K562 (cell line): Measurements from ENCODE around the gene TTC21A. TPM values are rescaled to one million over a fixed set of nuclear protein-coding genes. Genes with fewer than 3 reads are reported as not detected.
A peak's percentile ranks its signal among the peaks of the same experiment; 100 is the strongest.

Source experiments
- ATAC-seq: fragments of 200-7000 bp; cut with Tn5 transposase; 3 replicates; pipeline ENCODE4 v1.9.1; 2020; ENCODE audit warnings: moderate library complexity
- BruUV-seq: library from RNA; stranded (reverse); fragments of 400-500 nt; replicated peaks from 2 replicates; lab custom pipeline; 2021; lab: Mats Ljungman, UMichigan
- CTCF ChIA-PET: fragments of 300-600 bp; formaldehyde crosslinking; extraction: SDS; loops from one replicate; lab custom pipeline; 2021; ENCODE audit warnings: low intra/inter-chr PET ratio; lab: Yijun Ruan, JAX
- POLR2A ChIA-PET: fragments of 300-600, 350-650 bp; sonication (Branson Sonifier 250); formaldehyde crosslinking; extraction: SDS; loops from one replicate; lab custom pipeline; 2021; ENCODE audit warnings: antibody characterized with exemption, inconsistent platforms; lab: Yijun Ruan, JAX
- DNase-seq, 4 experiments: peaks; one replicate each; pipeline versions ENCODE4 v3.0.0 to v3.0.0-alpha.2; 2011 to 2018; ENCODE audit warnings: low spot score in 3 of 4, mixed read lengths in 3 of 4; ENCODE audit errors: extremely low read depth in 1 of 4
- FAIRE-seq: peaks from 2 replicates; lab custom pipeline; 2011; peaks lifted over from hg19 to GRCh38; lab: Jason Lieb, UNC
- H2AFZ ChIP-seq: 2 replicates; pipeline ENCODE4 v1.6.0; 2011; ENCODE audit warnings: low read depth, low read length, control low read depth, inconsistent platforms
- H3K27ac ChIP-seq: fragments of 200-600 bp; 3 replicates; pipeline ENCODE4 v1.8.0; 2011; ENCODE audit warnings: low read depth, mild to moderate bottlenecking, control low read depth, inconsistent platforms, low read length, moderate library complexity, mixed read lengths; ENCODE audit errors: extremely low read depth
- H3K27me3 ChIP-seq, 2 experiments: fragments of 300-600 bp in 1 of 2; 2 replicates in 1 of 2; 3 replicates in 1 of 2; pipeline versions ENCODE4 v1.6.0 to v1.8.0; 2011; ENCODE audit warnings: inconsistent platforms in 2 of 2, low read length in 2 of 2, mild to moderate bottlenecking in 1 of 2, mixed read lengths in 1 of 2, moderate library complexity in 1 of 2; ENCODE audit not compliant: control insufficient read depth in 2 of 2, insufficient read depth in 2 of 2
- H3K36me3 ChIP-seq: fragments of 300-600 bp; 3 replicates; pipeline ENCODE4 v1.8.0; 2011; ENCODE audit warnings: mild to moderate bottlenecking, low read length, inconsistent platforms; ENCODE audit not compliant: control insufficient read depth, insufficient read depth
- H3K4me1 ChIP-seq, 2 experiments: fragments of 200-600 bp in 1 of 2; replicated peaks in 1 of 2; 2 replicates in 1 of 2; 3 replicates in 1 of 2; pipeline versions ENCODE4 v1.5.1 to v1.8.0; 2011; ENCODE audit warnings: inconsistent platforms in 2 of 2, low read length in 2 of 2, mild to moderate bottlenecking in 1 of 2, mixed read lengths in 1 of 2, moderate library complexity in 1 of 2; ENCODE audit not compliant: control insufficient read depth in 2 of 2, insufficient read depth in 2 of 2
- H3K4me2 ChIP-seq: 2 replicates; pipeline ENCODE4 v1.6.1; 2011; ENCODE audit warnings: low read length, control low read depth, inconsistent platforms, mixed read lengths; ENCODE audit not compliant: insufficient read depth
- H3K4me3 ChIP-seq: fragments of 200-600 bp; sonication (generic), shearing (Covaris generic); 2 replicates; pipeline ENCODE4 v1.5.1; 2016; ENCODE audit warnings: control low read depth, inconsistent platforms
- H3K79me2 ChIP-seq: fragments of 200-600 bp; 3 replicates; pipeline ENCODE4 v1.8.0; 2011; ENCODE audit warnings: low read length, inconsistent platforms; ENCODE audit not compliant: control insufficient read depth, insufficient read depth
- H3K9ac ChIP-seq, 2 experiments: 2 replicates each; pipeline versions ENCODE4 v1.6.0 to v1.6.1; 2011; ENCODE audit warnings: low read depth in 2 of 2, low read length in 2 of 2, control low read depth in 1 of 2, inconsistent platforms in 1 of 2, mild to moderate bottlenecking in 1 of 2, mixed read lengths in 1 of 2; ENCODE audit not compliant: insufficient read depth in 1 of 2
- H3K9me1 ChIP-seq: one replicate; pipeline ENCODE4 v1.6.0; 2011; ENCODE audit warnings: inconsistent platforms, mild to moderate bottlenecking, low read length, moderate library complexity; ENCODE audit not compliant: control insufficient read depth, insufficient read depth
- H3K9me3 ChIP-seq: replicated peaks from 2 replicates; pipeline ENCODE4 v1.5.1; 2011; ENCODE audit warnings: low read depth, low read length, inconsistent platforms; ENCODE audit not compliant: control insufficient read depth, insufficient read depth
- H4K20me1 ChIP-seq: replicated peaks from 2 replicates; pipeline ENCODE4 v1.6.1; 2011; ENCODE audit warnings: low read length, inconsistent platforms, mixed read lengths; ENCODE audit not compliant: control insufficient read depth, insufficient read depth
- GMEB1 ChIP-seq: fragments of 250-450 bp; sonication (Bioruptor Pico); IDR thresholded peaks from 2 replicates; pipeline ENCODE4 v1.4.0; 2020; ENCODE audit warnings: mild to moderate bottlenecking
- HDAC1 ChIP-seq, 2 experiments: fragments of 450-650 bp; IDR thresholded peaks; 2 replicates each; pipeline ENCODE4 v1.6.1; 2016 to 2017; ENCODE audit warnings: inconsistent platforms in 1 of 2, mild to moderate bottlenecking in 1 of 2, moderate library complexity in 1 of 2
- MAZ ChIP-seq, 2 experiments: fragments of 450-650 bp in 1 of 2; sonication (generic) in 1 of 2; formaldehyde crosslinking; IDR thresholded peaks in 1 of 2; conservative IDR thresholded peaks in 1 of 2; 2 replicates each; pipeline versions ENCODE4 v1.4.0 to v1.5.0; 2020; ENCODE audit warnings: mild to moderate bottlenecking in 1 of 2, missing genetic modification reagents in 1 of 2
- MED1 ChIP-seq: sonication (generic); formaldehyde crosslinking; IDR thresholded peaks from 2 replicates; pipeline ENCODE4 v1.8.1; 2023; ENCODE audit warnings: missing genetic modification reagents, borderline replicate concordance
- NR2C2 ChIP-seq, 2 experiments: fragments of 200-800 bp in 1 of 2; sonication (Bioruptor generic) in 1 of 2; sonication (generic) in 1 of 2; formaldehyde crosslinking in 1 of 2; IDR thresholded peaks; 2 replicates each; pipeline versions ENCODE4 v1.6.1 to v1.8.0; 2016 to 2022; ENCODE audit warnings: mild to moderate bottlenecking in 1 of 2, missing compliant biosample characterization in 1 of 2, missing genetic modification characterization in 1 of 2, missing genetic modification reagents in 1 of 2
- SMARCE1 ChIP-seq: fragments of 450-650 bp; IDR thresholded peaks from 2 replicates; pipeline ENCODE4 v1.7.1; 2016; ENCODE audit warnings: mild to moderate bottlenecking
- SP1 ChIP-seq: sonication (generic); formaldehyde crosslinking; IDR thresholded peaks from 2 replicates; pipeline ENCODE4 v1.8.1; 2022; ENCODE audit warnings: mild to moderate bottlenecking, missing genetic modification reagents
- TOE1 ChIP-seq, 2 experiments: fragments of 450-650 bp in 1 of 2; sonication (generic) in 1 of 2; formaldehyde crosslinking in 1 of 2; IDR thresholded peaks; 2 replicates each; pipeline versions ENCODE4 v1.7.1 to v1.8.0; 2016 to 2022; ENCODE audit warnings: borderline replicate concordance in 2 of 2, mild to moderate bottlenecking in 2 of 2, antibody characterized with exemption in 1 of 2, inconsistent platforms in 1 of 2, low read depth in 1 of 2, missing genetic modification reagents in 1 of 2, moderate library complexity in 1 of 2
- ZNF175 ChIP-seq: fragments of 200-800 bp; sonication (Bioruptor generic); IDR thresholded peaks from 2 replicates; pipeline ENCODE4 v1.6.1; 2016; ENCODE audit warnings: low read depth, mild to moderate bottlenecking, missing genetic modification characterization, missing compliant biosample characterization
- ZNF277 ChIP-seq: fragments of 250-450 bp; sonication (Bioruptor Pico); IDR thresholded peaks from 2 replicates; pipeline ENCODE4 v1.8.0; 2022; ENCODE audit warnings: inconsistent platforms, mild to moderate bottlenecking, moderate library complexity, borderline replicate concordance
- ZNF311 ChIP-seq: fragments of 250-450 bp; sonication (Bioruptor Pico); IDR thresholded peaks from 2 replicates; pipeline ENCODE4 v1.4.0; 2020; ENCODE audit warnings: mild to moderate bottlenecking, moderate library complexity
- ZNF707 ChIP-seq: fragments of 250-450 bp; sonication (Bioruptor Pico); conservative IDR thresholded peaks from 2 replicates; pipeline ENCODE4 v1.8.0; 2022; ENCODE audit warnings: inconsistent platforms, mild to moderate bottlenecking, moderate library complexity
- WGBS: fragments of 100-300 bp; shearing (Covaris generic); methylation state at CpG from one replicate; pipeline ENCODE4 v1.1.6; 2016; ENCODE audit warnings: low coverage, mixed read lengths; ENCODE audit not compliant: insufficient coverage; ENCODE audit errors: missing lambda C conversion rate; 5-methylcytosine and 5-hydroxymethylcytosine counted together
- in situ Hi-C: fragments of 300-500 bp; cut with MboI; formaldehyde crosslinking; loops from 4 replicates; pipeline ENCODE4 v1.15.0; 2018; ENCODE audit warnings: inconsistent platforms, mixed read lengths
- intact Hi-C: fragments of 100-400 bp; cut with micrococcal nuclease; formaldehyde crosslinking; loops from 2 replicates; pipeline ENCODE4 v1.14.2; 2022
- polyA plus RNA-seq, 8 experiments: library from polyadenylated mRNA; depleted of rRNA in 4 of 8; stranded (reverse) in 5 of 8; unstranded in 3 of 8; fragments of >200 nt; fragmentation: Nextera tagmentation in 2 of 8; fragmentation: Illumina TruSeq in 1 of 8; extraction: Ambion mirVana in 2 of 8; extraction: Trizol in 1 of 8; gene quantifications; 2 replicates each; pipeline versions ENCODE4 v1.2.1 to v1.2.3, GENCODE V29; 2011 to 2014; ENCODE audit warnings: inconsistent platforms in 1 of 8, missing spikeins in 1 of 8
- total RNA-seq, 7 experiments: library from RNA; depleted of rRNA in 6 of 7; stranded (reverse); fragments of >200 nt in 6 of 7; fragmentation: Illumina TruSeq in 2 of 7; extraction: Trizol in 2 of 7; gene quantifications; 2 replicates each; pipeline versions ENCODE4 v1.2.1 to v1.2.3, GENCODE V29; 2011 to 2021; ENCODE audit warnings: low replicate concordance in 1 of 7
- TF ChIP-seq, protein P1 (sequence below): sonication (generic); formaldehyde crosslinking; IDR thresholded peaks from 2 replicates; pipeline ENCODE4 v1.8.0; 2022; ENCODE audit warnings: missing genetic modification reagents, mild to moderate bottlenecking, moderate library complexity, borderline replicate concordance
- TF ChIP-seq, protein P2 (sequence below): fragments of 450-650 bp; formaldehyde crosslinking; IDR thresholded peaks from 2 replicates; pipeline ENCODE4 v1.4.0; 2020; ENCODE audit warnings: mild to moderate bottlenecking, moderate library complexity

The TTC21A gene
- total and polyA plus RNA-seq, 9 of the 15 experiments (the other 6 are each of a cell fraction or from before 2014, with no cell fraction given): 0.22 to 1.4 (median 0.70) TPM

DNA sequence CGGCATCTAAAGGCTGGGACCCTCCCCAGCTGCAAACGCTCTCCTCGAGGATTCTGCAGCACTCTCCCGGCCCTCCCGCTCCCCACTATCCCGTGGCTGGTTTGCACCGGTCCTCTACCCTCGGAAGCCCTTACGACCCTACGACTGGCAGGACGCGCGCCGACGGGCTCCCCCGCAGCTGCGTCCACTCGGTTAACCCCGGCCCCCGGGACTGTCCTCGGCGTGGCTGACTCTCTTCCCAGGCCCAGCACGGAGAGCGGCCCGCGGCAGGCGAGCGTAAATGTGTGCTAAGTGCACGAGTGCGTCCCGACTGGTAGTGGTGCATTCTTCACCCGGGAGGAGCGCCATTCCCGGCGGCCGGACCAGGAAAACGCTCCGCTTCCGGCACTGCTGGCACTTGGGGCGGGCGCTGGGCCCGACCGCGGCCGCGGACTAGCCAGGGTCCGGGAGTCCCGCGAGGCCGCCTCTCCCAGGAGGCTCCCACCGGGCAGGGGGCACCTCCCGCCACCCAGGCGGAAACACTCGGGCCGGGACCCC is 561 bp upstream of the TTC21A start:
- POLR2A ChIA-PET: interaction anchor here (0.6 to 1.8 kb wide), 13 partner anchors 8 to 417 kb away, joined by 3 to 9 read pairs (median 4); partner anchors contain the start of gene RPSA
- Histone ChIP-seq H3K4me1 (peaks cover 21 to 45% of the 10 kb centered on the region in 2 experiments; a peak in 4 of 5 replicates), H3K27me3 (no peaks in the 10 kb centered on the region), H2AFZ (peak overlapping the region; percentile 97), H3K36me3 (peaks cover 24% of the 10 kb centered on the region), H3K79me2 (peaks cover 44% of the 10 kb centered on the region), H3K4me2 (peak overlapping the region; percentile 83), H3K9me3 (no peaks in the 10 kb centered on the region), H3K27ac (peak overlapping the region; percentile 83), H4K20me1 (peaks cover 5% of the 10 kb centered on the region; the same call in 1 of the 2 replicates), H3K4me3 (peak overlapping the region; percentile 98), H3K9me1 (peaks cover 4% of the 10 kb centered on the region), H3K9ac (peak overlapping the region; percentile 80 to 99)
- no TSS peak for BruUV-seq
- CTCF ChIA-PET: interaction anchor here (0.5 kb wide), 1 partner anchor 9 kb away, joined by 3 read pairs; no protein-coding TSS in a partner anchor
- WGBS: 1% methylated on average over 48 of the region's 55 CpGs
- DNase-seq (peak; percentile 54 to 89 (median 82)), FAIRE-seq (no peak), ATAC-seq (peak; percentile 66)
- in situ Hi-C loops (no loop called here), intact Hi-C loops (no loop called here)
- TF ChIP-seq NR2C2 (CRISPR knock-in tag; IDR thresholded peaks at IDR 0.05) (no peak), NR2C2 (tag; IDR thresholded peaks at IDR 0.05) (no peak), ZNF277 (no peak), HDAC1 (IDR thresholded peaks at IDR 0.05) (peak in 1 of 2 experiments; percentile 50; a peak in 2 of 4 replicates), ZNF311 (CRISPR knock-in tag) (no peak), MED1 (CRISPR knock-in tag) (no peak), ZNF175 (CRISPR knock-in tag) (no peak), ZNF707 (CRISPR knock-in tag) (no peak), SMARCE1 (peak; percentile 25; the same call in 1 of the 2 replicates), TOE1 (IDR thresholded peaks at IDR 0.05; ENCODE audit: borderline replicate concordance) (no peak), TOE1 (CRISPR knock-in tag; IDR thresholded peaks at IDR 0.05; ENCODE audit: borderline replicate concordance, low read depth) (peak; percentile 78; the same call in 1 of the 2 replicates), SP1 (CRISPR knock-in tag) (peak; percentile 7; the same call in 1 of the 2 replicates), GMEB1 (CRISPR knock-in tag) (no peak), MAZ (CRISPR knock-in tag; conservative IDR thresholded peaks at IDR 0.05 in 1 of 2, IDR thresholded peaks at IDR 0.05 in 1 of 2) (0 out of 4 replicates have a peak, but pooled peaks of 1 of the 2 experiments have one; percentile 8)
- TF ChIP-seq, protein P1, sequence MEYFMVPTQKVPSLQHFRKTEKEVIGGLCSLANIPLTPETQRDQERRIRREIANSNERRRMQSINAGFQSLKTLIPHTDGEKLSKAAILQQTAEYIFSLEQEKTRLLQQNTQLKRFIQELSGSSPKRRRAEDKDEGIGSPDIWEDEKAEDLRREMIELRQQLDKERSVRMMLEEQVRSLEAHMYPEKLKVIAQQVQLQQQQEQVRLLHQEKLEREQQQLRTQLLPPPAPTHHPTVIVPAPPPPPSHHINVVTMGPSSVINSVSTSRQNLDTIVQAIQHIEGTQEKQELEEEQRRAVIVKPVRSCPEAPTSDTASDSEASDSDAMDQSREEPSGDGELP: 0 out of 2 replicates have a peak, but pooled peaks have one; percentile 15
- TF ChIP-seq, protein P2, sequence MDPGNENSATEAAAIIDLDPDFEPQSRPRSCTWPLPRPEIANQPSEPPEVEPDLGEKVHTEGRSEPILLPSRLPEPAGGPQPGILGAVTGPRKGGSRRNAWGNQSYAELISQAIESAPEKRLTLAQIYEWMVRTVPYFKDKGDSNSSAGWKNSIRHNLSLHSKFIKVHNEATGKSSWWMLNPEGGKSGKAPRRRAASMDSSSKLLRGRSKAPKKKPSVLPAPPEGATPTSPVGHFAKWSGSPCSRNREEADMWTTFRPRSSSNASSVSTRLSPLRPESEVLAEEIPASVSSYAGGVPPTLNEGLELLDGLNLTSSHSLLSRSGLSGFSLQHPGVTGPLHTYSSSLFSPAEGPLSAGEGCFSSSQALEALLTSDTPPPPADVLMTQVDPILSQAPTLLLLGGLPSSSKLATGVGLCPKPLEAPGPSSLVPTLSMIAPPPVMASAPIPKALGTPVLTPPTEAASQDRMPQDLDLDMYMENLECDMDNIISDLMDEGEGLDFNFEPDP (CRISPR knock-in tag): no peak
